Panc1 (cell line): ENCODE data around the gene VAT1. TPM values are rescaled to one million over a fixed set of nuclear protein-coding genes. Genes with fewer than 3 reads are reported as not detected.

Experiments
- ATAC-seq: fragments of 200-7000 bp; cut with Tn5 transposase; 2 replicates; pipeline ENCODE4 v1.9.1; 2020; ENCODE audit warnings: mild to moderate bottlenecking, moderate library complexity
- BruUV-seq: library from RNA; stranded (reverse); fragments of 400-500 nt; replicated peaks from 2 replicates; lab custom pipeline; 2021; lab: Mats Ljungman, UMichigan
- CTCF ChIA-PET: fragments of 300-600 bp; sonication (Branson Sonifier 250); formaldehyde crosslinking; loops from one replicate; lab custom pipeline; 2022; ENCODE audit warnings: antibody characterized with exemption; lab: Charles Lee
- POLR2A ChIA-PET: fragments of 300-600 bp; sonication (Branson Sonifier 250); formaldehyde crosslinking; loops from one replicate; lab custom pipeline; 2022; ENCODE audit warnings: antibody characterized with exemption; lab: Charles Lee
- DNase-seq: peaks from one replicate; pipeline ENCODE4 v3.0.0-alpha.2; 2010; ENCODE audit warnings: low read depth, low spot score
- H3K27ac ChIP-seq: 2 replicates; pipeline ENCODE4 v1.5.1; 2011; ENCODE audit warnings: mild to moderate bottlenecking, low read length, inconsistent platforms
- H3K27me3 ChIP-seq: fragments of 200-500 bp; sonication (Bioruptor generic); 2 replicates; pipeline ENCODE4 v1.6.0; 2014; ENCODE audit warnings: low read length, inconsistent platforms; ENCODE audit not compliant: control insufficient read depth, insufficient read depth
- H3K36me3 ChIP-seq: fragments of 200-500 bp; sonication (Bioruptor generic); 2 replicates; pipeline ENCODE4 v1.5.1; 2014; ENCODE audit warnings: inconsistent platforms, mild to moderate bottlenecking, low read length, moderate library complexity; ENCODE audit not compliant: control insufficient read depth, insufficient read depth
- H3K4me1 ChIP-seq: 2 replicates; pipeline ENCODE4 v1.5.1; 2011; ENCODE audit warnings: inconsistent platforms, mild to moderate bottlenecking, low read length, moderate library complexity; ENCODE audit not compliant: control insufficient read depth, insufficient read depth
- H3K4me3 ChIP-seq, 2 experiments: 2 replicates each; pipeline ENCODE4 v1.5.1; 2011 to 2012; ENCODE audit warnings: low read depth in 2 of 2, low read length in 2 of 2, mild to moderate bottlenecking in 2 of 2, inconsistent platforms in 1 of 2, moderate library complexity in 1 of 2
- H3K9me3 ChIP-seq: fragments of 200-500 bp; sonication (Bioruptor generic); 2 replicates; pipeline ENCODE4 v1.5.1; 2014; ENCODE audit warnings: low read depth, mild to moderate bottlenecking, inconsistent platforms, low read length, moderate library complexity; ENCODE audit not compliant: control insufficient read depth, insufficient read depth
- CTCF ChIP-seq: fragments of 450-650 bp; IDR thresholded peaks from 2 replicates; pipeline ENCODE4 v1.5.1; 2017; ENCODE audit warnings: mild to moderate bottlenecking
- POLR2AphosphoS5 ChIP-seq: IDR thresholded peaks from 2 replicates; pipeline ENCODE4 v1.6.1; 2012; ENCODE audit warnings: mild to moderate bottlenecking, low read depth, low read length, moderate library complexity
- REST ChIP-seq, 2 experiments: IDR thresholded peaks; 2 replicates each; pipeline ENCODE4 v1.6.1; 2011 to 2012; ENCODE audit warnings: low read depth in 2 of 2, control low read depth in 1 of 2, low read length in 1 of 2, mild to moderate bottlenecking in 1 of 2, moderate library complexity in 1 of 2; ENCODE audit not compliant: insufficient read depth in 1 of 2
- SIN3A ChIP-seq: IDR thresholded peaks from 2 replicates; pipeline ENCODE4 v1.6.1; 2012; ENCODE audit warnings: low read depth, mild to moderate bottlenecking, low read length, moderate library complexity, borderline replicate concordance; ENCODE audit not compliant: insufficient read depth
- TCF7L2 ChIP-seq: IDR thresholded peaks from 2 replicates; pipeline ENCODE4 v1.6.1; 2011; ENCODE audit warnings: mild to moderate bottlenecking, low read depth, low read length, inconsistent platforms
- in situ Hi-C: cut with HindIII; loops from 2 replicates; pipeline ENCODE4 v1.10.0; 2016; ENCODE audit warnings: low sequenced_read_pairs, low pct_unique_long_range_greater_than_20kb
- intact Hi-C: fragments of 100-400 bp; cut with micrococcal nuclease; formaldehyde crosslinking; loops from one replicate; pipeline ENCODE4 v1.10.0; 2022; ENCODE audit not compliant: unreplicated experiment
- total RNA-seq: library from RNA; stranded (reverse); gene quantifications from one replicate; pipeline ENCODE4 v1.2.1, GENCODE V29; 2021; ENCODE audit not compliant: unreplicated experiment

Gene VAT1
- total RNA-seq, 1 experiment from 2014 or later, result 169 TPM

DNA sequence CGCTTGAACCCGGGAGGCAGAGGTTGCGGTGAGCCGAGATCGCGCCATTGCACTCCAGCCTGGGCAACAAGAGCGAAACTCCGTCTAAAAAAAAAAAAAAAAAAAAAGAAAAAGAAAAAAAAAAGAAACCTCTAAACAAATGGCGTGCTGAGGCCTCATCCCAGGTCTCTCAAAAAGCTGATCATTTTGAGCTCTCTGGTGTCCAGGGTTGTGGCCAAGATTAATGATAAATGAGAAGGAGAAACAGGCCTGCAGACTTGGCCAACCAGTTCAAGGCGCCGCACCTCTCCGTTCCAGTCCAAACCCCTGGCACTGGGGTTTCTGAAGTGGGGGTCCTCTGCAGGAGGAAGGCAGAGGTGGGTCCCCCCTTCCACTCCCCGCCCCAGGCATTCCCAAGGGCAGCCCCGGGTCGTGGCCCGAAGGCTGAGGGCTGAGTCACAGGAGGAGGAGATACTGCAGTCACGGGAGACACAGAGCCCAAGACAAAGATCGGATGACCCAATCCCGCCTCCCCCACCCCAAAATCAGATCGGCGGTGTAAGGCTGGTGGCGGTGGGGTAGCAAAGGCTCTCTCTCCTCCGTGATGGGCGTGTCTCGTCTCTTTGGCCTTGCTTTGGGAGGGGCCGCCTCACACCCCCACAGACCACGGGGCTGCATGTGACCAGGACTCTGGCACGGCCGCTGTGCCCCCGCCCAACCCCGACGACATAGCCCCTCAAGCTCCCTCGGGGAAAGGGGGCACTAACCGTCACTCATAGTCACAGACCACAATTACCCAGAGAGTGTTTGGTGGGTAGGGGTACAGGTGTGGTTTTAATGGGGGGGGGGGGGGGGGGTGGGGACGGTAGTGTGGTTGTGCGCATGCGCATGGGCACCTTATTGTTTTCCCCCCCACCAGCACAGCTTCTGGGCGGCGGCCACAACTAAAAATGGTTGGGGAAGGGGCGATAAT lies 1.1 kb downstream of the VAT1 start:
- no TSS peak for BruUV-seq
- CTCF ChIA-PET, result no interaction called here

More for the DNA sequence above, 1.1 kb downstream of the VAT1 start:
- no peaks in the 10 kb centered on the region; the same call in 1 of the 2 replicates for H3K36me3 ChIP-seq
- peak overlapping the region; percentile 71 to 87 for H3K4me3 ChIP-seq
- peaks cover 12% of the 10 kb centered on the region for H3K4me1 ChIP-seq
- H3K9me3 ChIP-seq, result no peaks in the 10 kb centered on the region
- in situ Hi-C loops (no loop called here), intact Hi-C loops (no loop called here)
- POLR2A ChIA-PET, result interaction anchor here (0.6 kb wide), 1 partner anchor 13 kb away, joined by 4 read pairs; no protein-coding TSS in a partner anchor
- peak; percentile 49 for ATAC-seq
- TF ChIP-seq SIN3A, result no peak
- no peak for TF ChIP-seq TCF7L2
- no peak for TF ChIP-seq REST (IDR thresholded peaks at IDR 0.05; ENCODE audit: insufficient read depth in 1 of 2, low read depth in 2 of 2, low read length in 1 of 2)
- no peak for TF ChIP-seq CTCF
- no peak for TF ChIP-seq POLR2AphosphoS5
- H3K27me3 ChIP-seq, result no peaks in the 10 kb centered on the region
- peak; percentile 33 for DNase-seq
- H3K27ac ChIP-seq, result peak overlapping the region; percentile 82
